ENCODE measurements around the gene REN.

The REN gene

GRCh38 chr1:204141131-204141530 lies 25.0 kb downstream of the REN start:
- DNase-seq (ENCODE audit: low read depth), result no peak
- no peaks in the 10 kb centered on the region for H3K4me1 ChIP-seq (ENCODE audit: control insufficient read depth, insufficient read depth, low read length)
- no peak overlapping the region for H3K9ac ChIP-seq (ENCODE audit: low read length)
- H3K9me3 ChIP-seq (ENCODE audit: control insufficient read depth, low read length), result no peaks in the 10 kb centered on the region
- H3K36me3 ChIP-seq (ENCODE audit: control insufficient read depth, insufficient read depth, low read length, severe bottlenecking), result peaks cover 3% of the 10 kb centered on the region
- H3K27me3 ChIP-seq (replicated peaks; ENCODE audit: control insufficient read depth, insufficient read depth, low read length), result peaks cover 23% of the 10 kb centered on the region
- no peak overlapping the region for H3K4me3 ChIP-seq (ENCODE audit: low read length)

- DNase-seq (ENCODE audit: low read depth), result no peak
- no peak overlapping the region for H3K4me3 ChIP-seq (ENCODE audit: low read length)
- no peaks in the 10 kb centered on the region for H3K9me3 ChIP-seq (ENCODE audit: control insufficient read depth, low read length)
- H3K4me1 ChIP-seq (ENCODE audit: control insufficient read depth, insufficient read depth, low read length), result no peaks in the 10 kb centered on the region
- no peak overlapping the region for H3K9ac ChIP-seq (ENCODE audit: low read length)
- H3K36me3 ChIP-seq (ENCODE audit: control insufficient read depth, insufficient read depth, low read length, severe bottlenecking), result peaks cover 3% of the 10 kb centered on the region
- peaks cover 23% of the 10 kb centered on the region for H3K27me3 ChIP-seq (replicated peaks; ENCODE audit: control insufficient read depth, insufficient read depth, low read length)
These were observed 26.2 kb downstream of the REN start for GRCh38 chr1:204139952-204140351.

DNA sequence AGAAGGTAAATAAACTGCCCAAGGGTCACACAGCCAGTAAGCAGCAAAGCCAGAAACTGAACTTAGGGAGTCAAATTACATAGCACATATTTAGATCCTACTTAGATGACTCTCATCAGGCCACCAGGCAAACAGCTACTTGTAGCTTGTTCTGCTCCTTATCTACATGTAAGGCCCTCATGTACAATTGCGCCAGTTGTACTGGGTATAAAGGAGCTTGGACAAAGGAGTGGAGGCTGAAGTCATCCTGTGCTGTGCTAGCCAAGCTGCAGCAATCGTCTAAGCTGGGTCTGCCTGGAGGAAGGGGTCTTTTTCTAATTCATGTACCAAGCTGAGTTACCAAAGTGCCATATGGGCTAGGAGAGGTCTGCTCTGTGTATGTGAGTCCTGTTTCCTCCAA lies 27.0 kb downstream of the REN start:
- no peaks in the 10 kb centered on the region for H3K9me3 ChIP-seq (ENCODE audit: control insufficient read depth, low read length)
- H3K9ac ChIP-seq (ENCODE audit: low read length), result no peak overlapping the region
- no peaks in the 10 kb centered on the region for H3K4me1 ChIP-seq (ENCODE audit: control insufficient read depth, insufficient read depth, low read length)
- H3K27me3 ChIP-seq (replicated peaks; ENCODE audit: control insufficient read depth, insufficient read depth, low read length), result peaks cover 23% of the 10 kb centered on the region
- H3K4me3 ChIP-seq (ENCODE audit: low read length), result no peak overlapping the region
- no peak for DNase-seq (ENCODE audit: low read depth)
- peaks cover 3% of the 10 kb centered on the region for H3K36me3 ChIP-seq (ENCODE audit: control insufficient read depth, insufficient read depth, low read length, severe bottlenecking)

DNA sequence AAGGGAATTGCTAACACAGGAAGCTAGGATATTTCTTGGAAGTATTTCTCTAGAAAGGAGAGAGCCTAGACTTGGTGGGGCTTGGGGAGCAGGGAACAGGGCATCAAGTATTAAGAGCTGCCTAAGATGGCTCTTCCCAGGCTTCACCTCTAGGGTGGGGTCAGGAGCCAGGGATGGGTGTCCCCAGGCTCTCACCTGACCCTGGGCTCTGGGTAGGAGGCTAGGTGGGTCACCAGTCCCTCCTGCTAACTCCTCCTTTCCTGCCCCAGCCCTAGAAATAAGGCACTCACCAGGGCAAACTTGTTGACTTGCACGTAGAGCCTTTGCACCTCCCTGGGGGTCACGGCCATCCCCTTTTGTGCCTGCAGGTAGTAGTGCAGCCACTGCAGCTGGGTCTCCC lies 29.3 kb downstream of the REN start:
- no peak overlapping the region for H3K9ac ChIP-seq (ENCODE audit: low read length)
- peaks cover 3% of the 10 kb centered on the region for H3K36me3 ChIP-seq (ENCODE audit: control insufficient read depth, insufficient read depth, low read length, severe bottlenecking)
- DNase-seq (ENCODE audit: low read depth), result no peak
- no peak overlapping the region for H3K4me3 ChIP-seq (ENCODE audit: low read length)
- H3K9me3 ChIP-seq (ENCODE audit: control insufficient read depth, low read length), result no peaks in the 10 kb centered on the region
- peaks cover 17% of the 10 kb centered on the region for H3K27me3 ChIP-seq (replicated peaks; ENCODE audit: control insufficient read depth, insufficient read depth, low read length)
- H3K4me1 ChIP-seq (ENCODE audit: control insufficient read depth, insufficient read depth, low read length), result peaks cover under 1% of the 10 kb centered on the region

- H3K36me3 ChIP-seq (ENCODE audit: control insufficient read depth, insufficient read depth, low read length, severe bottlenecking), result peaks cover 3% of the 10 kb centered on the region
These were observed 32.0 kb downstream of the REN start for GRCh38 chr1:204134103-204134502.

GRCh38 chr1:204132718-204133117 lies 33.4 kb downstream of the REN start:
- no peak overlapping the region for H3K4me3 ChIP-seq (ENCODE audit: low read length)
- no peak overlapping the region for H3K9ac ChIP-seq (ENCODE audit: low read length)
- peaks cover 26% of the 10 kb centered on the region for H3K4me1 ChIP-seq (ENCODE audit: control insufficient read depth, insufficient read depth, low read length)
- DNase-seq (ENCODE audit: low read depth), result no peak
- H3K27me3 ChIP-seq (replicated peaks; ENCODE audit: control insufficient read depth, insufficient read depth, low read length), result no peaks in the 10 kb centered on the region
- H3K36me3 ChIP-seq (ENCODE audit: control insufficient read depth, insufficient read depth, low read length, severe bottlenecking), result no peaks in the 10 kb centered on the region
- no peaks in the 10 kb centered on the region for H3K9me3 ChIP-seq (ENCODE audit: control insufficient read depth, low read length)

More at GRCh38 chr1:204134103-204134502, 32.0 kb downstream of the REN start:
- Histone ChIP-seq H3K9me3 (ENCODE audit: control insufficient read depth, low read length) (no peaks in the 10 kb centered on the region), H3K9ac (ENCODE audit: low read length) (no peak overlapping the region), H3K4me1 (ENCODE audit: control insufficient read depth, insufficient read depth, low read length) (peaks cover 22% of the 10 kb centered on the region), H3K4me3 (ENCODE audit: low read length) (no peak overlapping the region), H3K27me3 (replicated peaks; ENCODE audit: control insufficient read depth, insufficient read depth, low read length) (no peaks in the 10 kb centered on the region)
- no peak for DNase-seq (ENCODE audit: low read depth)

- Histone ChIP-seq H3K27me3 (replicated peaks; ENCODE audit: control insufficient read depth, insufficient read depth, low read length) (no peaks in the 10 kb centered on the region), H3K36me3 (ENCODE audit: control insufficient read depth, insufficient read depth, low read length, severe bottlenecking) (no peaks in the 10 kb centered on the region), H3K4me1 (ENCODE audit: control insufficient read depth, insufficient read depth, low read length) (peaks cover 32% of the 10 kb centered on the region), H3K9ac (ENCODE audit: low read length) (no peak overlapping the region), H3K9me3 (ENCODE audit: control insufficient read depth, low read length) (no peaks in the 10 kb centered on the region), H3K4me3 (ENCODE audit: low read length) (no peak overlapping the region)
- no peak for DNase-seq (ENCODE audit: low read depth)
These were observed 34.2 kb downstream of the REN start for GRCh38 chr1:204131978-204132377.

DNA sequence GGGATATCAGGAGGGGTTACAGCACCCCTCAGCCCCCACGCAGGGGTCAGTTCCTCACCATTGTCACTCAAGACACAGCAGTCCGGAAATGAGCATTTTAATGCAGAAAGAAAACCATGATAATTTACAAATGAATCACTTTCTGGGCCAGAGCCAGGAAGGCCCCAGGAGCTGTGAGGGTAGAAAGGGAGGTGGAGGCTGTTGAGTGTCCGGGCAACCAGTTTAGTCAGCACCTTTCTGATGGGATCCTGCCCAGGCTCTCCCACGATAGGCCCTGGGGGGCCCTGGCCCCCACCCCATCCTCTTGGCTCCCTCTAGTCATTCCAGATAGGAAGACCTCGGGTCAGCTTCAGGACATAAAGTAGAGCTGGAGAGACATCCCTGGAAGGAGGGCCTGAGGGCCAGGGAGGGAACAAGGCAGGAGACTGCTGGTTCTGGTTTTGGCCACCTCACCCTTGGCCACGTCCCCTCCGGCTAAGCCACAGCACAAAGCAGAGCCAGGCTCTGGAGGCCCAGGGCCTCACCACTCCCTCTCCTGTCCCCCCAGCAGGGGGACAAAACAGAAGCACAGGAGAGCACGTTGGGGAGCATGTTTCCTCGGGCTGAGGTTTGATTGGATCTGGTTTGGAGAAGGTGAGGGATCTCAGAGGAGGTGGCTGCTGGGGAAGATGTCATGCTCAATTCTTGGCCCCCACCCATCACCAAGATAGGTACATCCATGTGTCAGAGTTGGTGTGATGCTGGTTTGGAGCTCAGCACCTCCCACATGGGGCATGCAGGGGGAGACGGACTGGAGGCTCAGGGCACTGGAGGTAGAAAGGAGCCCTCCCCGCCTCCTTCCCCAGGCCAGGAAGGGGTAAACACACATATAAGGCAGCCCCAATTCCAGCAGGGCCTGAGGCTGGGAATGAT lies 34.9 kb downstream of the REN start:
- DNase-seq (ENCODE audit: low read depth), result peak; percentile 86
- H3K36me3 ChIP-seq (ENCODE audit: control insufficient read depth, insufficient read depth, low read length, severe bottlenecking), result peaks cover 3% of the 10 kb centered on the region
- H3K9me3 ChIP-seq (ENCODE audit: control insufficient read depth, low read length), result no peaks in the 10 kb centered on the region
- H3K9ac ChIP-seq (ENCODE audit: low read length), result peak overlapping the region; percentile 27
- H3K27me3 ChIP-seq (replicated peaks; ENCODE audit: control insufficient read depth, insufficient read depth, low read length), result no peaks in the 10 kb centered on the region
- peaks cover 36% of the 10 kb centered on the region for H3K4me1 ChIP-seq (ENCODE audit: control insufficient read depth, insufficient read depth, low read length)
- H3K4me3 ChIP-seq (ENCODE audit: low read length), result no peak overlapping the region

DNA sequence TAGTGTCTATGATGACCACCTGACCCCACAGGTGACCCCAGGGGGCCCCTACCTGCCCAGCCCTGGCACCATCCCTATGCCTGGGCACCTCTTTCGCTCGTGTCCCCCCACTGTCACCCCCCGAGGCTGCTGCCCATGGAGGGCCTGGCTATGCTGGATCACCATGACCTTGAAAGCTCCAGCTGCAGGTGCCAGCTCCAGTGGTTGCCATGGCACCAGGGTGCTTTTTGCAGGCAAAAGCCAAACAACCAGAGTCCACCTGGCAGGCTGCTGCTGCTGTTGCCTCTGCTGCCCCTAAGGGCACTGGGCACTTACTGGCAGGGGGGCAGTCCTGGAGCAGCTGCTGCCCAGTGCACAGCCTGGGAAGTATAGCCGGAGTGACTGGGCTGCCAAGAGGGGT lies 36.0 kb downstream of the REN start:
- H3K4me1 ChIP-seq (ENCODE audit: control insufficient read depth, insufficient read depth, low read length), result peaks cover 36% of the 10 kb centered on the region
- peaks cover 14% of the 10 kb centered on the region for H3K36me3 ChIP-seq (ENCODE audit: control insufficient read depth, insufficient read depth, low read length, severe bottlenecking)
- no peak overlapping the region for H3K9ac ChIP-seq (ENCODE audit: low read length)
- no peaks in the 10 kb centered on the region for H3K27me3 ChIP-seq (replicated peaks; ENCODE audit: control insufficient read depth, insufficient read depth, low read length)
- no peak for DNase-seq (ENCODE audit: low read depth)
- no peaks in the 10 kb centered on the region for H3K9me3 ChIP-seq (ENCODE audit: control insufficient read depth, low read length)
- no peak overlapping the region for H3K4me3 ChIP-seq (ENCODE audit: low read length)

DNA sequence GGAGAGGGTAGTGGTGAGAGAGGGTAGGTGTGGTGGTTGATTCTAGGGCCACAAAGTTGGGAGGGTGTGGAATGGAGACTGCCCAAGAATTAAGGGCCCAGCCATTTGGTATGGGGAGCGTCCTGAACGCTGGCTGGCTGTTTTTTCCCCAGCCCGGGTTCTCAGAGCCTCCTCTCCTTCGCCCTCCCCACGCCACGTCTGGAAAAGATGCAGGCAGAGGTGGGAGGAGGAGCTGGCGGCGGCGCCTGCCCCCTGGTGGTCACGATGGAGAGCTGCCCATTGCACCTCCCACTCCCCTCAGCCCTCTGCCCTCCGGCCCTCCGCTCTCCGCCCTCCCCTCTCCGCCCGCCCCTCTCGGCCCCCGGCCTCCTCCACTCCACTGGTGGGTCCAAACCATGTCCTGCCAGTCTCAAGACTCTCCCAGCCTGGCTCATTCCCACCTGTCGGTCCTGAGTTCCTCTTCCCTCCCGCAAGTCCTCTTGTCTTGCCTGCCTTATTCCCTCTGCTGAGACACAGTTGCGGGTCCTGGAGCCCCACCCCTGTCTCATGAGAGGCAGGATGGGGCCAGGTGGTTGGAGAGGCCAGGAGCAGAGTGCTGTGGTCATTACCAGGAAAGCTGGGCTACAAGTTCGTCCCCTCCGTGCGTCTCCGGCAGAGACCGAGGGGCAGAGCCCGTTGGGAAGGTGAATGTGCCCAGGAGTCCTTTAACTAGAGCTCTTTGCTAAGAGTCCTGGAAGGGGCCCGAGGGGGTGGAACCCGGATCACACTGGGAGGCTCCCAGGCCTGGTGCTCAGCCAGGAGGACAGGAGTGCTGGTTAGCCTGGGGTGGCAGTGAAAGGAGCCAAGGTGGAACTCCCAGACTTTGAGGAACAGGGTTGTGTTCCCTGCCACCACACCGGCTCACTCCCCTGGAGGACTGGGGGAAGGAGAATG lies 36.9 kb downstream of the REN start:
- Histone ChIP-seq H3K9ac (ENCODE audit: low read length) (peak overlapping the region; percentile 44), H3K9me3 (ENCODE audit: control insufficient read depth, low read length) (no peaks in the 10 kb centered on the region), H3K27me3 (replicated peaks; ENCODE audit: control insufficient read depth, insufficient read depth, low read length) (no peaks in the 10 kb centered on the region), H3K4me1 (ENCODE audit: control insufficient read depth, insufficient read depth, low read length) (peaks cover 36% of the 10 kb centered on the region), H3K36me3 (ENCODE audit: control insufficient read depth, insufficient read depth, low read length, severe bottlenecking) (peaks cover 23% of the 10 kb centered on the region), H3K4me3 (ENCODE audit: low read length) (no peak overlapping the region)
- DNase-seq (ENCODE audit: low read depth), result peak; percentile 88

DNA sequence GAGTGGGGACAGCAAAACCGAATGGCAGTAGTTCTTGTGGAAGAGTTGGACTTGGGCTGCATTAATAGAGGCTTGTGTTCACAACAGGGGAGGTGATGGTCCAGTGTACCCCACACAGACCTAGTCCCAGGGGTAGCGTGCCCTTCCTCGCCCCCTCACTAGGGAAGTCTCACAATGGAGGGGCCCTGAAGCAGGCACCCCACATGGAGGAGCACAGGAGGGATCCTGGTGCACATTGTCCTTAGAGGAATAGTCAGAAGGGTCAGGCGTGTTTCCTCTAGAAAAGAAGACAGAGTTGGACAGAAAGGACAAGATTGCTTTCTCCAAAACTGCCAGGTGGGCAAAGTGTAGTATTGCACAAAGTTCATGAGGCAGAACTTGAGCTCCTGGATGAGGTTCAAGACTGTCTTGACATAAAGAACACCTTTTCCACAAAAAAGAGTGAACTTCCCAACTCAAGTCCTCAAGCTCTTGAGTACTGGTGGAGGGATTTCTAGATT lies 37.6 kb downstream of the REN start:
- H3K27me3 ChIP-seq (replicated peaks; ENCODE audit: control insufficient read depth, insufficient read depth, low read length), result no peaks in the 10 kb centered on the region
- no peak for DNase-seq (ENCODE audit: low read depth)
- no peak overlapping the region for H3K4me3 ChIP-seq (ENCODE audit: low read length)

More for the DNA sequence above, 37.6 kb downstream of the REN start:
- Histone ChIP-seq H3K9me3 (ENCODE audit: control insufficient read depth, low read length) (no peaks in the 10 kb centered on the region), H3K36me3 (ENCODE audit: control insufficient read depth, insufficient read depth, low read length, severe bottlenecking) (peaks cover 30% of the 10 kb centered on the region), H3K4me1 (ENCODE audit: control insufficient read depth, insufficient read depth, low read length) (peaks cover 36% of the 10 kb centered on the region), H3K9ac (ENCODE audit: low read length) (peak overlapping the region; percentile 13)
